HCT116 (cell line): Measurements from ENCODE around the gene HIVEP3. TPM values are rescaled to one million over a fixed set of nuclear protein-coding genes. Genes with fewer than 3 reads are reported as not detected.

Source experiments
- ATAC-seq: fragments of 200-7000 bp; cut with Tn5 transposase; 2 replicates; pipeline ENCODE4 v1.9.1; 2020; ENCODE audit warnings: mild to moderate bottlenecking, moderate library complexity
- BruUV-seq: library from RNA; stranded (reverse); fragments of 400-500 nt; replicated peaks from 2 replicates; lab custom pipeline; 2021; lab: Mats Ljungman, UMichigan
- CTCF ChIA-PET: fragments of 300-600 bp; sonication (Branson Sonifier 250); formaldehyde crosslinking; loops from one replicate; lab custom pipeline; 2021; ENCODE audit warnings: antibody characterized with exemption; lab: Charles Lee
- POLR2A ChIA-PET: fragments of 300-600, 350-600 bp; sonication (Branson Sonifier 250); formaldehyde crosslinking; loops from one replicate; lab custom pipeline; 2021; ENCODE audit warnings: antibody characterized with exemption; lab: Charles Lee
- RAD21 ChIA-PET, 2 experiments: fragments of 300-600 bp; sonication (Branson Sonifier 250); formaldehyde crosslinking; loops; one replicate each; lab custom pipeline; 2023; ENCODE audit warnings: low total read pairs in 2 of 2; ENCODE audit not compliant: uncharacterized antibody in 2 of 2, unreplicated experiment in 2 of 2, low non-redundant PET in 1 of 2; lab: Charles Lee
- DNase-seq: peaks from one replicate; pipeline ENCODE4 v3.0.0-alpha.2; 2010; ENCODE audit warnings: low read depth, low spot score
- H2AFZ ChIP-seq: fragments of 200-600 bp; shearing (Covaris generic), sonication (generic); 2 replicates; pipeline ENCODE4 v1.6.1; 2017; ENCODE audit warnings: low read depth, mixed run types, mixed read lengths, antibody characterized with exemption, low read length; ENCODE audit not compliant: poor library complexity, severe bottlenecking
- H3K27ac ChIP-seq: 2 replicates; pipeline ENCODE4 v1.5.1; 2012; ENCODE audit warnings: low read depth, low read length
- H3K27me3 ChIP-seq: fragments of 200-600 bp; sonication (generic); 2 replicates; pipeline ENCODE4 v1.6.1; 2016; ENCODE audit warnings: mixed run types, low read length, mixed read lengths; ENCODE audit not compliant: insufficient read depth
- H3K36me3 ChIP-seq, 2 experiments: fragments of 200-500 bp in 1 of 2; fragments of 200-600 bp in 1 of 2; sonication (Bioruptor generic) in 1 of 2; sonication (generic) in 1 of 2; 2 replicates each; pipeline versions ENCODE4 v1.5.1 to v1.6.1; 2014 to 2016; ENCODE audit warnings: low read length in 2 of 2, inconsistent platforms in 1 of 2, mixed read lengths in 1 of 2, mixed run types in 1 of 2; ENCODE audit not compliant: insufficient read depth in 2 of 2, control insufficient read depth in 1 of 2
- H3K4me1 ChIP-seq, 2 experiments: fragments of 200-600 bp in 1 of 2; sonication (generic) in 1 of 2; 2 replicates each; pipeline versions ENCODE4 v1.5.1 to v1.6.1; 2012 to 2017; ENCODE audit warnings: low read length in 2 of 2, inconsistent platforms in 1 of 2, mild to moderate bottlenecking in 1 of 2, mixed read lengths in 1 of 2, mixed run types in 1 of 2, moderate library complexity in 1 of 2; ENCODE audit not compliant: insufficient read depth in 2 of 2, control insufficient read depth in 1 of 2
- H3K4me2 ChIP-seq: fragments of 200-600 bp; sonication (generic); 2 replicates; pipeline ENCODE4 v1.6.1; 2017; ENCODE audit warnings: mixed run types, low read length, mixed read lengths
- H3K4me3 ChIP-seq, 2 experiments: fragments of 200-600 bp in 1 of 2; sonication (generic) in 1 of 2; replicated peaks in 1 of 2; 2 replicates each; pipeline ENCODE4 v1.5.1; 2011 to 2016; ENCODE audit warnings: low read length in 2 of 2, control low read depth in 1 of 2, low read depth in 1 of 2, mild to moderate bottlenecking in 1 of 2, mixed read lengths in 1 of 2, mixed run types in 1 of 2
- H3K79me2 ChIP-seq: fragments of 200-600 bp; sonication (generic); 2 replicates; pipeline ENCODE4 v1.6.1; 2017; ENCODE audit warnings: mild to moderate bottlenecking, mixed run types, low read length, moderate library complexity, mixed read lengths; ENCODE audit not compliant: insufficient read depth
- H3K9ac ChIP-seq: fragments of 200-600 bp; sonication (generic); 2 replicates; pipeline ENCODE4 v1.6.1; 2016; ENCODE audit warnings: low read length, mixed read lengths
- H3K9me2 ChIP-seq: fragments of 200-600 bp; sonication (generic), shearing (Covaris generic); 2 replicates; pipeline ENCODE4 v1.6.1; 2017; ENCODE audit warnings: mixed run types, mild to moderate bottlenecking, moderate library complexity; ENCODE audit not compliant: insufficient read depth
- H3K9me3 ChIP-seq, 2 experiments: fragments of 200-500 bp in 1 of 2; fragments of 200-600 bp in 1 of 2; sonication (Bioruptor generic) in 1 of 2; sonication (generic) in 1 of 2; 2 replicates each; pipeline ENCODE4 v1.6.1; 2014 to 2017; ENCODE audit warnings: low read length in 2 of 2, mixed read lengths in 2 of 2, inconsistent platforms in 1 of 2, low read depth in 1 of 2, mild to moderate bottlenecking in 1 of 2, mixed run types in 1 of 2, moderate library complexity in 1 of 2; ENCODE audit not compliant: control insufficient read depth in 1 of 2, insufficient read depth in 1 of 2
- H4K20me1 ChIP-seq: fragments of 200-600 bp; sonication (generic), shearing (Covaris generic); 2 replicates; pipeline ENCODE4 v1.6.1; 2017; ENCODE audit warnings: mixed run types, mild to moderate bottlenecking, moderate library complexity; ENCODE audit not compliant: insufficient read depth
- ATF3 ChIP-seq: IDR thresholded peaks from 2 replicates; pipeline ENCODE4 v1.6.1; 2012
- CBX3 ChIP-seq: IDR thresholded peaks from 2 replicates; pipeline ENCODE4 v1.6.1; 2012; ENCODE audit warnings: low read depth
- ELF1 ChIP-seq: IDR thresholded peaks from 2 replicates; pipeline ENCODE4 v1.6.1; 2012; ENCODE audit warnings: low read depth, borderline replicate concordance
- FOSL1 ChIP-seq: IDR thresholded peaks from 2 replicates; pipeline ENCODE4 v1.6.1; 2012; ENCODE audit warnings: low read depth
- MAX ChIP-seq: IDR thresholded peaks from 2 replicates; pipeline ENCODE4 v1.6.1; 2012
- POLR2A ChIP-seq: IDR thresholded peaks from 2 replicates; pipeline ENCODE4 v1.7.0; 2011; ENCODE audit warnings: borderline replicate concordance; ENCODE audit not compliant: insufficient read depth, insufficient read length; ENCODE audit errors: extremely low read depth
- POLR2AphosphoS5 ChIP-seq: IDR thresholded peaks from 2 replicates; pipeline ENCODE4 v1.6.1; 2011; ENCODE audit warnings: mild to moderate bottlenecking, low read depth, low read length, moderate library complexity
- REST ChIP-seq: IDR thresholded peaks from 2 replicates; pipeline ENCODE4 v1.6.1; 2012; ENCODE audit warnings: low read depth
- intact Hi-C: fragments of 100-400 bp; cut with micrococcal nuclease; formaldehyde crosslinking; loops from 2 replicates; pipeline ENCODE4 v1.10.0; 2022
- total RNA-seq: library from RNA; stranded (reverse); gene quantifications from one replicate; pipeline ENCODE4 v1.2.1, GENCODE V29; 2021; ENCODE audit not compliant: unreplicated experiment

Gene HIVEP3
- total RNA-seq, 1 experiment from 2014 or later = 7.1 TPM

GRCh38 chr1:41598325-41598724 is 320.4 kb downstream of the HIVEP3 start (continued):
- TF ChIP-seq POLR2AphosphoS5 (no peak), FOSL1 (no peak), MAX (no peak), CBX3 (no peak)

- Histone ChIP-seq H3K4me3 (no peak overlapping the region), H3K9me2 (no peaks in the 10 kb centered on the region), H3K79me2 (no peaks in the 10 kb centered on the region), H3K9me3 (no peaks in the 10 kb centered on the region), H3K4me1 (no peaks in the 10 kb centered on the region), H3K27me3 (no peaks in the 10 kb centered on the region), H3K27ac (no peak overlapping the region), H4K20me1 (no peaks in the 10 kb centered on the region), H3K36me3 (no peaks in the 10 kb centered on the region), H3K9ac (no peak overlapping the region), H3K4me2 (no peak overlapping the region), H2AFZ (no peak overlapping the region)
- ChIA-PET RAD21 (no interaction called here), POLR2A (no interaction called here), CTCF (no interaction called here)
- no TSS peak for BruUV-seq
- ATAC-seq (no peak), DNase-seq (no peak)
- TF ChIP-seq REST (no peak), ATF3 (no peak), ELF1 (no peak), POLR2A (no peak)
- intact Hi-C loops = no loop called here
Observed at GRCh38 chr1:41592451-41593125, 326.1 kb downstream of the HIVEP3 start.
